HG03342 (cell line): ENCODE measurements around the gene TIMM13.
A peak's percentile ranks its signal among the peaks of the same experiment; 100 is the strongest.
"Not testable (repeated sequence)": the region's sequence is repeated elsewhere in the genome, so short reads cannot be mapped to it uniquely, and the experiment has no call there.

Experiments
- ATAC-seq: cut with Tn5 transposase; IDR thresholded peaks from one replicate; pipeline ENCODE4 v1.9.1; 2021; ENCODE audit warnings: mild to moderate bottlenecking, moderate library complexity; ENCODE audit not compliant: unreplicated experiment

The TIMM13 gene

DNA sequence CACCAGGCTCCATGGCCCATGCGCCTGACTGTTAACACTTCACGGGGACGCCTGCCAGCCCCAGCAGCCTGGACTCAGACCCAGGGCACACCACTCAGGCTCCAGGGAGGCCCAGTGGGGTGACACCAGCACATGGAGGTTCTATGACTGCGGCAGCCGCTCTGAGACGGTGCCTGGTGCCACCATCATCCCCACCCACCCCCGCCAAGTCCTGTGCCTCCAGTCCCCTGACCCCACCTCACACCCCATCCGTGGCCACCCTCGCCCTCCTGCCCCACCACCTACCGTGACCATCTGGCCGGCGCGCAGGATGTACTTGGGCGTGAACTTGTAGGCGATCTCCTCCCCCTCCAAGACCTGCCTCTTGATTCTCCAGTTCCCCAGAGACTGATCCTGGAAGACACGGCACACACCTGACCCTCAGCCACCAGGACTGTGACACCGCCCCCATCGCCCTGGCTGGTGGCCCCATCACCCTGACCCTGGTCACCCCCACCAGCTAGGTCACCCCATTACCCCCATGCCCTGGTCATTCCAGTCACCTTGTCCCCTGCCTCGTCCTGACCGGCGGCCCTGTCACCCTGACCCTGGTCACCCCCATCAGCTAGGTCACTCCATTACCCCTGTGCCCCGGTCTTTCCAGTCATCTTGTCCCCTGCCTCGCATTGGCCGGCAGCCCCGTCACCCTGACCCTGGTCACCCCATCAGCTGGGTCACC is 4.9 kb upstream of the TIMM13 start:
- no peak for ATAC-seq

- ATAC-seq = no peak
Measured at GRCh38 chr19:2431318-2432055, 4.1 kb upstream of the TIMM13 start.

GRCh38 chr19:2429917-2430535 is 2.6 kb upstream of the TIMM13 start:
- ATAC-seq = no peak

- ATAC-seq = no peak
Measured at GRCh38 chr19:2428756-2429711, 1.6 kb upstream of the TIMM13 start.

- ATAC-seq = no peak
Measured at GRCh38 chr19:2428321-2428690, 920 bp upstream of the TIMM13 start.

DNA sequence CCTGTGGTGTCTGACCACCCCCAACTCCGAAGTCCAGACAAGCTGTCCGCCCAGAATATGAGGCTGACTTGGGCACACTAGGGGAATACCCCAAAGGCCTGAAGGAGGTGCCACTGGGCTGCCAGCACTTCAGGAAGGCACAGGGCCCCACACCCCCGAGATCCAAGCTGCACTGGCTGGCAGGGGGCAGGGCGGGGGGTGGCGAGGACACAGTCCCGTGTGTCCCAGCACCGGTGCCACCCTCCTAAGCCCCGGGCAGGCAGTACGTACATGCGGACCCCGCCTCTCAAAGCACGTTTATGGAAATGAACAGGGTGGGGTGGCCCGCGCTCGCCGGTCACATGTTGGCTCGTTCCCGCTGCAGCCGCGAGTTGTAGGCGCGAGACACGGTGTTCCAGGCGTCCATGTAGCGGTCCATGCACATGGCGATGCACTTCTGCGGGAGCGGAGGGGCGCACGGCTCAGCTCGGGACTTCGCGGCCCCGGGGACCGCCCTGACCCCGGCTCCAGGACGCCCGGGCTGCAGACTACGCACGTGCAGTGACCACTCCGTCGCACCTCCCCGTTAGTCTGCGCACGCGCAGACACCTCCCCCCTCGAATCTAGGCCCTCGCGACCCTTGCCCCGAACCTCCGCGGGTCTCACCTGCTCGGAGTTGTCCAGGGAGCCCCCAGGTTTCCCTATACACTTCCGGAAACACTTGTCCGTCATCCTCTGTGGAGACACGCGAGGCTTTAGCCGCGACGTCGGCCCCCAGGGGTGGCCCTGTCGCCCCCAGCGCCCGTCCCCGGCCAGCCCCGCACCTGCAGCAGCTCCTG is 566 bp downstream of the TIMM13 start:
- ATAC-seq = peak; percentile 18

GRCh38 chr19:2425622-2426581 is 1.5 kb downstream of the TIMM13 start:
- no peak for ATAC-seq

- no peak for ATAC-seq
Measured at GRCh38 chr19:2424686-2425621, 2.4 kb downstream of the TIMM13 start.

DNA sequence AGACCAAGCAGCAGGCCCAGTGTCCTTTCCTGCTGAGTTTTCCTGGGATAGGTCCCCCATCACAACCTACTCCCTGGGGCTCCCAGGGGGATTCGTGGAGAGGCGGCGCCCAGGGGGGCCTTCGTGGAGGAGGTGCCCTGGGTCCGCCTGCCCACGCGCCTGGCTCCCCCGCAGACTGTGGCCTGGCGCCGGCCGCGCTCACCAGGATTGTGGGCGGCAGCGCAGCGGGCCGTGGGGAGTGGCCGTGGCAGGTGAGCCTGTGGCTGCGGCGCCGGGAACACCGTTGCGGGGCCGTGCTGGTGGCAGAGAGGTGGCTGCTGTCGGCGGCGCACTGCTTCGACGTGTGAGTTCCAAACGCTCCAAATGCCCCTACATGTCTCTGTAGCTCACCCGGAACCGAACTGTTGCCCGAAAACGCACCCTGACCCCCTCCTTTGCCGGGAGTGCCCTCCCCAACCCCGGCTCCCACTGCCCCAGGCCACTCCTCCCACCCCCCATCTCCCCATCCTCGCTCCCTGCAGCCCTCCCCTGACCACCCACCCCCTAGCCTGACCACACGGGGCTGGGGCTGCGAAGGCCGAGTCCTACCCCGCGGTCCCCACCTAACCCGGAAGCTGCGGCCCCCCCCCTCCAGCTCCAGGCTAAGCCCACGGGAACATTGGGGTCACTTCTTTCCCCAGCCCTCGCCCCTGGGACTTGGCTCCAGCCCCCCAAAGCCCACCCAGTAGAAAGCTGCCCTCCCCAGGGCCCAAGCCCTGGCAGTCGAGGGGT is 3.3 kb downstream of the TIMM13 start:
- no peak for ATAC-seq

DNA sequence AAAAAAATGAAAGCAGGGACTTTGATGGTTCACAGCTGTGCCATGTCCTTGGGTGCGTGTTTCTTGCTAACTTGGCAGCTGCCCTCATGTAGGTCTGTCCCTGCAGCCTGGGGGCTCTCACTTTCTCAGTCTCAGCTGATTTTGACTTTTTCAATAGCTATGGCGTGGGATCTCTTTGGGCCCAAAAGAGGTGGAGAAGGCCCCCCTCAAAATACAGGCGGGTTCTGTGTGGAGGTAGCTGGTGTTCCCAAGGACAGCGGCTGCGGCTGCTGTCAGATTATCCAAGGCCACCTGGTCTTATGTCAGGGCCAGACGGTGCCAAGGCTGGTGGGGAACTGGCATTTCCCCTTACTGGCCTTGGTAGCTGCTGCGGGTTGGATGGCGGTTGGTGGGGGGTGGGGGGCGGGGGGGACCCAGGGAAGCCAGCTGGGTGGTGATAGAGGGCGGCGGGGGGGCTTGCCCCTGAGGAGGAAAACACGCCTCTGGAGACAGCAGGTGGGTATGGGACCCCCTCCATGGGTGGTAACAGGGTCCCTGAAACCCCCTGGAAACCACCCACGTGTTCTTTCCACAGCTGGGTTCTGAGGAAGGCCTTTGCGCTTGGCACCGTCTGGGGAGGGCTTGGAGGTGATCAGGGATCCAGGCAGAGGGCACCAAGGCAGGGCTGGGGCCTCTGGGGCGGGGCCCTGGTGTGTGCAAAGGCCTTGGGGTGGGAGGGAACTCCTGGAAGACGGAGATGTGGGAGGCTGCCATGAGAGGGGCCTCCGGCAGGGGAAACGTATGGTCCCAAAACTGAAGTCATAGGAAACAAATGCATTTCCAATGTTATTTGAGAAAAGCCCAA is 4.1 kb downstream of the TIMM13 start:
- no peak for ATAC-seq

GRCh38 chr19:2421581-2422306 is 5.6 kb downstream of the TIMM13 start:
- ATAC-seq = no peak

- ATAC-seq = no peak
Measured at GRCh38 chr19:2420490-2420889, 6.9 kb downstream of the TIMM13 start.

GRCh38 chr19:2419754-2420153 is 7.6 kb downstream of the TIMM13 start:
- no peak for ATAC-seq

GRCh38 chr19:2417881-2418406 is 9.4 kb downstream of the TIMM13 start:
- ATAC-seq = no peak

DNA sequence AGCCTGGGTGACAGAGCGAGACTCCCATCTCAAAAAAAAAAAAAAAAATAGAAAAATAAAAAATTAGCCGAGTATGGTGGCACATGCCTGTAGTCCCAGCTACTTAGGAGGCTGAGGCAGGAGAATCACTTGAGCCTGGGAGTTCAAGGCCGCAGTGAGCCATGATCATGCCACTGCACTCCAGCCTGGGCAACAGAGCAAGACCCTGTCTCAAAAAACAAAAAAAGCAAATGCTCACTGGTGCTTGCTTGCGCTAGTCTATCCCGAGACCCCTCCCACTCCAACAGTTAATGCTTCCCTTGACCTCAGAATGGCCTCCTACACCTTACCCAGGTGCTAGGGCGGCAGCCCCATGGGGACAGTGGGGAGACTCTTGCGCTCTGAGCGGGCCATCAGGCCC is 9.9 kb downstream of the TIMM13 start:
- ATAC-seq = not testable (repeated sequence)
